ENCODE results near the gene THSD4. TPM values are rescaled to one million over a fixed set of nuclear protein-coding genes. Genes with fewer than 3 reads are reported as not detected.

THSD4 gene
- polyA plus RNA-seq, 1 donor from 2014 or later, result 0.46 TPM

DNA sequence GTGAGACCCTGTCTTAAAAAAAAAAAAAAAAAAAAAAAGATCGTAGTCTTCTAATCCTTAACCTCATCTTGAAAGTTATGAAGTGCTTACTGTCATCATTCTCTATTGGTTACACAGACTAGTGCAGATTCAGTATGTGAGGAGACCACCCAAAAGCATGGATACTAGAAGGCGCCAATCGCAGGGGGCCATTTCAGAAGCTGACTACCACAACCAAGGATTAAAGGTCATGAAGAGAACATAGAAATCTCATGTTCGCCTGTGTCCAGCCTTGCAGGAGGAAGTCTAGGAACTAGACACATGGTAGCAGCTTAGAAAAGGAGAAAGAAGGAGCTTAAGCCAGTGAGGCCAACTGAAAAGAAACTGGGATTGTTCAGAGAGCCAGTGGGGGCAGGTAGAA, 207.8 kb downstream of the THSD4 start:
- Histone ChIP-seq H3K9me2 (ENCODE audit: insufficient read depth, low read length) (no peaks in the 10 kb centered on the region), H3K4me3 (ENCODE audit: low read length) (no peak overlapping the region), H4K20me1 (ENCODE audit: insufficient read depth) (no peaks in the 10 kb centered on the region), H3K4me2 (ENCODE audit: low read length) (no peak overlapping the region), H3K36me3 (ENCODE audit: insufficient read depth, low read length) (no peaks in the 10 kb centered on the region), H3K27me3 (ENCODE audit: insufficient read depth, low read depth, low read length) (no peaks in the 10 kb centered on the region), H3K9ac (ENCODE audit: low read length) (no peak overlapping the region), H3F3A (ENCODE audit: insufficient read depth, low read length, poor library complexity, severe bottlenecking) (no peaks in the 10 kb centered on the region), H2AFZ (ENCODE audit: low read depth, low read length) (no peak overlapping the region), H3K27ac (ENCODE audit: low read length) (no peak overlapping the region), H3K79me2 (replicated peaks; ENCODE audit: insufficient read depth, low read length) (no peaks in the 10 kb centered on the region), H3K9me3 (ENCODE audit: low read length) (no peaks in the 10 kb centered on the region)
- TF ChIP-seq SMC3 (conservative IDR thresholded peaks at IDR 0.05; ENCODE audit: poor library complexity), result no peak
- no peak for TF ChIP-seq POLR2AphosphoS5 (IDR thresholded peaks at IDR 0.05)
- TF ChIP-seq EZH2 (IDR thresholded peaks at IDR 0.05; ENCODE audit: borderline replicate concordance, insufficient read depth, low read length, poor library complexity, severe bottlenecking), result no peak
- TF ChIP-seq RAD21 (conservative IDR thresholded peaks at IDR 0.05), result no peak
- TF ChIP-seq EP300 (conservative IDR thresholded peaks at IDR 0.05; ENCODE audit: poor library complexity, severe bottlenecking), result no peak

DNA sequence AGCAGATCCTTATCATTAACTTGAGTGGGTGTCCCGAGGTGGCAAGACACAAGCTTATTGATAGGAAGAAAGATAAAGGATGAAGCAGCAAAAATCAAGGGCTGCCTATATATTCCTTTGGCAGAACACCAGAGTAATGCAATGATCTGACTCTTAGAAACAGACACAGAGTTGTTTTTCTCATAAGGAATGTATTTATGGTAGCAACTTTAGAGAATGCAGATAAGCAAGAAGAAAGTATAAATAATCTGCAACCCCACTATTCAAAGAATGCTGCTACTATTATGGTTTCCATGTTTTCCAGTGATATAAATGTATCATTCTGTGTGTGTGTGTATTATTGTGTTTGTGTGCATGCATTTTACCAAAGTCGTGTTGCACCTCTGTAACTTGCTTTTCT, 208.3 kb downstream of the THSD4 start:
- TF ChIP-seq, protein P1, sequence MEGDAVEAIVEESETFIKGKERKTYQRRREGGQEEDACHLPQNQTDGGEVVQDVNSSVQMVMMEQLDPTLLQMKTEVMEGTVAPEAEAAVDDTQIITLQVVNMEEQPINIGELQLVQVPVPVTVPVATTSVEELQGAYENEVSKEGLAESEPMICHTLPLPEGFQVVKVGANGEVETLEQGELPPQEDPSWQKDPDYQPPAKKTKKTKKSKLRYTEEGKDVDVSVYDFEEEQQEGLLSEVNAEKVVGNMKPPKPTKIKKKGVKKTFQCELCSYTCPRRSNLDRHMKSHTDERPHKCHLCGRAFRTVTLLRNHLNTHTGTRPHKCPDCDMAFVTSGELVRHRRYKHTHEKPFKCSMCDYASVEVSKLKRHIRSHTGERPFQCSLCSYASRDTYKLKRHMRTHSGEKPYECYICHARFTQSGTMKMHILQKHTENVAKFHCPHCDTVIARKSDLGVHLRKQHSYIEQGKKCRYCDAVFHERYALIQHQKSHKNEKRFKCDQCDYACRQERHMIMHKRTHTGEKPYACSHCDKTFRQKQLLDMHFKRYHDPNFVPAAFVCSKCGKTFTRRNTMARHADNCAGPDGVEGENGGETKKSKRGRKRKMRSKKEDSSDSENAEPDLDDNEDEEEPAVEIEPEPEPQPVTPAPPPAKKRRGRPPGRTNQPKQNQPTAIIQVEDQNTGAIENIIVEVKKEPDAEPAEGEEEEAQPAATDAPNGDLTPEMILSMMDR (IDR thresholded peaks at IDR 0.05; ENCODE audit: poor library complexity, severe bottlenecking), result no peak
- TF ChIP-seq, protein P2, sequence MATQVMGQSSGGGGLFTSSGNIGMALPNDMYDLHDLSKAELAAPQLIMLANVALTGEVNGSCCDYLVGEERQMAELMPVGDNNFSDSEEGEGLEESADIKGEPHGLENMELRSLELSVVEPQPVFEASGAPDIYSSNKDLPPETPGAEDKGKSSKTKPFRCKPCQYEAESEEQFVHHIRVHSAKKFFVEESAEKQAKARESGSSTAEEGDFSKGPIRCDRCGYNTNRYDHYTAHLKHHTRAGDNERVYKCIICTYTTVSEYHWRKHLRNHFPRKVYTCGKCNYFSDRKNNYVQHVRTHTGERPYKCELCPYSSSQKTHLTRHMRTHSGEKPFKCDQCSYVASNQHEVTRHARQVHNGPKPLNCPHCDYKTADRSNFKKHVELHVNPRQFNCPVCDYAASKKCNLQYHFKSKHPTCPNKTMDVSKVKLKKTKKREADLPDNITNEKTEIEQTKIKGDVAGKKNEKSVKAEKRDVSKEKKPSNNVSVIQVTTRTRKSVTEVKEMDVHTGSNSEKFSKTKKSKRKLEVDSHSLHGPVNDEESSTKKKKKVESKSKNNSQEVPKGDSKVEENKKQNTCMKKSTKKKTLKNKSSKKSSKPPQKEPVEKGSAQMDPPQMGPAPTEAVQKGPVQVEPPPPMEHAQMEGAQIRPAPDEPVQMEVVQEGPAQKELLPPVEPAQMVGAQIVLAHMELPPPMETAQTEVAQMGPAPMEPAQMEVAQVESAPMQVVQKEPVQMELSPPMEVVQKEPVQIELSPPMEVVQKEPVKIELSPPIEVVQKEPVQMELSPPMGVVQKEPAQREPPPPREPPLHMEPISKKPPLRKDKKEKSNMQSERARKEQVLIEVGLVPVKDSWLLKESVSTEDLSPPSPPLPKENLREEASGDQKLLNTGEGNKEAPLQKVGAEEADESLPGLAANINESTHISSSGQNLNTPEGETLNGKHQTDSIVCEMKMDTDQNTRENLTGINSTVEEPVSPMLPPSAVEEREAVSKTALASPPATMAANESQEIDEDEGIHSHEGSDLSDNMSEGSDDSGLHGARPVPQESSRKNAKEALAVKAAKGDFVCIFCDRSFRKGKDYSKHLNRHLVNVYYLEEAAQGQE (IDR thresholded peaks at IDR 0.05; ENCODE audit: borderline replicate concordance), result no peak
- TF ChIP-seq SMC3 (conservative IDR thresholded peaks at IDR 0.05; ENCODE audit: poor library complexity) (no peak), RAD21 (conservative IDR thresholded peaks at IDR 0.05) (no peak), EP300 (conservative IDR thresholded peaks at IDR 0.05; ENCODE audit: poor library complexity, severe bottlenecking) (no peak), MXI1 (conservative IDR thresholded peaks at IDR 0.05; ENCODE audit: poor library complexity, severe bottlenecking) (no peak), EZH2 (IDR thresholded peaks at IDR 0.05; ENCODE audit: borderline replicate concordance, insufficient read depth, low read length, poor library complexity, severe bottlenecking) (no peak), TAF1 (IDR thresholded peaks at IDR 0.05; ENCODE audit: low read depth) (no peak), POLR2AphosphoS5 (IDR thresholded peaks at IDR 0.05) (no peak)
- Histone ChIP-seq H4K20me1 (ENCODE audit: insufficient read depth) (no peaks in the 10 kb centered on the region), H3K79me2 (replicated peaks; ENCODE audit: insufficient read depth, low read length) (no peaks in the 10 kb centered on the region), H3K4me3 (ENCODE audit: low read length) (no peak overlapping the region), H2AFZ (ENCODE audit: low read depth, low read length) (no peak overlapping the region), H3K27me3 (ENCODE audit: insufficient read depth, low read depth, low read length) (no peaks in the 10 kb centered on the region), H3K4me2 (ENCODE audit: low read length) (no peak overlapping the region), H3F3A (ENCODE audit: insufficient read depth, low read length, poor library complexity, severe bottlenecking) (no peaks in the 10 kb centered on the region), H3K9ac (ENCODE audit: low read length) (no peak overlapping the region), H3K36me3 (ENCODE audit: insufficient read depth, low read length) (no peaks in the 10 kb centered on the region), H3K9me2 (ENCODE audit: insufficient read depth, low read length) (no peaks in the 10 kb centered on the region), H3K9me3 (ENCODE audit: low read length) (no peaks in the 10 kb centered on the region), H3K27ac (ENCODE audit: low read length) (no peak overlapping the region)

All from neural cell (in vitro differentiated cells).